GM18511 (cell line): ENCODE data around the gene TYK2.
"Not testable (repeated sequence)": the region's sequence is repeated elsewhere in the genome, so short reads cannot be mapped to it uniquely, and the experiment has no call there.

Experiments used
- ATAC-seq: cut with Tn5 transposase; IDR thresholded peaks from one replicate; pipeline ENCODE4 v1.9.1; 2021; ENCODE audit warnings: mild to moderate bottlenecking, moderate library complexity; ENCODE audit not compliant: unreplicated experiment

The TYK2 gene

DNA sequence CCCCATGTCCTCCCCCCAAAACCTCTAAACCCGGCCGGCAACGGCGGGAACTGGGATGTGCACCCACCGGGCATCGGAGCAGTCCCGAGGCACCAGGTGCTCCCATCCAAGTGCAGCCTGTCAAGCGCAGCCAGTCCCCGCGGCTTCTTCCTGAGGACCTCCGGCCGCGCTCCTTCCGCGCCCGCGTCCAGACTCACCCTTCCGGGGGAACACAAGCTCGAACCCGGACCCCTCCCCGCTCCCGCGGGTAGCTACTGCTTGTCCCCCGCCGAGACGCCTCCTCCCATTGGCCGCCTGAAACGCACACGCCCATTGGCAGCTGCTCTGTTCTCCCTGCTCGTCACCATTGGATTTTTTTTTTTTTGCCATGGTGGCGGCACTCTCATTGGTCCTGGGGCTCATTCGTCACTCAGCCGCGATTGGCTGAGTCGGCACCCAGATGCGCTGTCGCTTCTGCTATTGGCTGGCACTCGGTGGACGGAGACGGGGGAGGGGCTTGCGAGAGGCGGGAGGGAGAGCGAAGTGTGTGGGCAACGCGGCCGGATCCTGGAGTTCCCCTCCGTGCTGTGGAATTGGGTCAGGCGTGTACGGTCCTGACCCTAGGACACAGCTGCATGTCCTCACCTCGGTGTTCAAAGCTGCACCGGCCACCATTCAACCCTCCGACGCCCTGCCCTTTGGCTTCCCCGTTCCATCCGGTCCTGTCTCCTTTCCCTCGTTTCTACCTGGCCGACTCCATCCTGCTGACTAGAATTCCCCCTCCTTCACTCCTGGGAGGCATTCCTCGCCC, at the start of gene TYK2:
Gene TYK2 (minus strand): TSS at position 260 of the 790 bp plus-strand sequence. CDS start 2,166 bp downstream, outside the sequence.
- ATAC-seq = peak; percentile 94

DNA sequence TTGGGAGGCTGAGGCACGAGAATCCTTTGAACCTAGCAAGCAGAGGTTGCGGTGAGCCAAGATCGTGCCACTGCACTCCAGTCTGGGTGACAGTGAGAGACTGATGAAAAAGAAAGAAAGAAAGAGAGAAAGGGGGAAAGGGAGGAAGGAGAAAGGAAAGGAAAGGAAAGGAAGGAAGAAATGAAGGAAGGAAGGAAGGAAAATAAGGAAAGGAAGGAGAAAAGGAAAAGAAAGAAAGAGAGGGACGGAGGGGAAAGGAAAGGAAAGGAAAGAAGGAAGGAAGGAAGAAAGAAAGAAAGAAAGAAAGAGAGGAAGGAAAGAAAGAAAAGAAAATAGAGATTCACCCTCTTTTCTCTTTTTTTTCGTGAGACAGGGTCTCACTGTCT, 48.6 kb upstream of the TYK2 start:
- ATAC-seq = no peak

DNA sequence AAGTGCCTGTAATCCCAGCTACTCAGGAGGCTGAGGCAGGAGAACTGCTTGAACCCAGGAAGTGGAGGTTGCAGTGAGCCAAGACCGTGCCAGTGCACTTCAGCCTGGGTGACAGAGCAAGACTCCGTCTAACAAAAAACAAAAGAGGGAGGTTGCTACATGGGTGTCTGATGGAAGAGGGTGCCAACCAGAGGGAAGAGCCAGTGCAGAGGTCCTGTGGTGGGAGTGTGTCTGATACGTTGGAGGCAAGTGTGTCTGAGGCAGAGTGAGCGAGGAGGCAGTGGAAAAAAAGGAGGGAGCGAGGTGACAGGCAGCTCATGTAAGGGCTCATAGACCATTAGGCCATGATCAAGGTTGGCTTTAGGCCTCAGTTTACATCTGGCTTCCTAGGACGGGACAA, 46.8 kb upstream of the TYK2 start:
- ATAC-seq = no peak

DNA sequence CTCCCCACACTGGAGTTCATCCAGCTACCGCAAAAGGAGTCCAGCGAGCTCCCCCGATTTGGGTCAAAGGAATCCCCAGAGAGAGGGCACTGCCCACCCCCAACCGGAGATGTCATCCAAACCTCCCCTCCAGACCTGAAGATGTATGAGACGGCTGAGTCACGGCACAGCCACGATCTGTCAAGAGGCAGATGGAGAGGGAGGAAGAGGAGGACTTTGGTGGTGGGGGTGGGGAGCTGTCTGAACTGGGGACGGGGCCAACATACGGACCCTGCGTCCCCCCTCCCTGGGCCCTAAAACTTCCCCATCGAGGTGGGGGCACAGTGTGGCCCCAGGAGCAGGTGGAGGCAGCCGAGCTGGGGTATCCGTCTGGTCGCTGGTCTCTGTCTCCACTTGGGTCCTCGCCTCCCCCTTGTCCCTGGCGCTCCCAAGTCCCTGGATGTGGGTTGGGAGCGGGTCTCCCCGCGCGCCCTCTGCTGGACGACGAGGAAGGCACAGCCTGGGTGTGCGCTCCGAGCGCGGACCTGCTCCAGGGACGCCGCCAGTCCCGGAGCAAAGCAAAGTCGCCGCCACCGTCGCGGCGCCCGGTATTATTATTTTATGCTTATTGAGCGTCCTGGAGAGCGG, 43.8 kb upstream of the TYK2 start:
- ATAC-seq = peak; percentile 41

DNA sequence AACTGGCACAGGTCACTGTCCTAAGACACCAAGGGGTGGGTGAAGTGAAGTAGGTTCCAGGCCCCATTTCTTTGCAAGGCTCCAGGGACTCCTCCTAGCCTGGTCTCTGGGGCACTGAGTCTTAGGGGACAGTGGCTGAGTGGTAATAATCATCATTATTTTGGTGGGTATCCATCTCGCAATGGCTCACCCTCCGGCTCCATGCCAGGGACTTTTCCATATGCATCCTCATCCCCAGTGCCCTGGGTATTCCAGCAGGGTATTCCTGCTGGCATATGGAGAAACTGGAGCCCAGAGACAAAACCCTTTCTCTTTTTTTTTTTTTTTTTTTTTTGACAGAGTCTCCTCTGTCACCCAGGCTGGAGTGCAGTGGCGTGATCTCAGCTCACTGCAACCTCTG, 42.5 kb upstream of the TYK2 start:
- ATAC-seq = no peak

DNA sequence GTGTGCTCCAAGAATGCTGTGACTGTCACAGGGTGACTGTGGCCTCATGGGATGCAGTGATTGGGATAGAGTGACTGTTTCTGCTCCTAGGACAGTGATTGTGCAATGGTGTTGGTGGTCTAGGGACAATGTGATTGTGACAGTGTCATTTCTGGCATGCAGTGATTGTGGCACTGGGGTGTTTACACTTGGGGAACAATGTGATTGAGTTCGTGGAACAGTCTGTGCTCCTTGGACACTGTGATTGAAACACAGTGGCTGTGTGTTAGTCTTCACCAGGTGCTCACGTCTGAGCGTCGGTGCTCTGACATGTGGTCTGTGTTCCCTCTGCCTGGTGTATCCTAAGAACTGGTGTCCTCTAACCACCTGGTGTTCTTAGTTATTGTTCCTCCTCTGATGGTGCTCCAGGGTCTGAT, 41.7 kb upstream of the TYK2 start:
- no peak for ATAC-seq

DNA sequence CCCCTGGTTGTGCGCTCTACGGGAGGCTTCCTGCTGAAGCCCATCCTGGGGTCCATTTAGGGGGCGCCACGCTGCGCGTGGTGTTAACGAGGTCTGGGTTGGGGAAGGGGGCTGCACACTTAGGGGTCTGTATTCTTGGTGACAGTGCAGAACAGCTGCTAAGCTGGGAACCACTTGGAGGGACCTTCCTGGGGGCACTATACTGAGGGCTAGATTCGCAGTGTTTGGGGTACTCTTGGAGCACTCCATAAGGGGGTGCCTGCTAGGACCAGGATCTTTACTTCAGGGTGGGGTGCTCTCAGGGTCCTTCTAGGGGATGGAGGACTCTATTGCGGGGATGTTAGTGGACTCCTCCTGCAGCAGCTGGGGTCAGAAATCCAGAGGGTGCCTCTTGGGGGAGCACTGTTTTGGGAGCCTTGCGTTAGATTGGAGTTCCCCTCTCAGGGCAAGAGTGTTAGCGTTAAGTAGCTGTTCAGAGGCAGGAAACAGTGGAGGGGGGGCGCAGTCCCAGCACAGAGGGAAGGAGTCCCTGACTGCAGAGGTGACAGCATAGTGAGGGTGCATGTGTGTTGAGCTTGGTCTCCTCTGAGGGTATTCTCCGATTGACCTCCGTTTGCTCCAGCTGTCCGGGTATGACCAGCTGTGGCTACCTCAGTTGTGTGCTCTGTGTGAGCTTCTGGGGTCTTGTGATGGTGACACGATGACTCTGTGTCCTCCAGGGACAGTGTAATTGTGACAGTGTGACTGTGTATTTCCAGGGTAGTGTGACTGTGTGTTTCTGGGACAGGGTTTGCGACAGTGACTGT, 41.1 kb upstream of the TYK2 start:
- ATAC-seq = no peak

DNA sequence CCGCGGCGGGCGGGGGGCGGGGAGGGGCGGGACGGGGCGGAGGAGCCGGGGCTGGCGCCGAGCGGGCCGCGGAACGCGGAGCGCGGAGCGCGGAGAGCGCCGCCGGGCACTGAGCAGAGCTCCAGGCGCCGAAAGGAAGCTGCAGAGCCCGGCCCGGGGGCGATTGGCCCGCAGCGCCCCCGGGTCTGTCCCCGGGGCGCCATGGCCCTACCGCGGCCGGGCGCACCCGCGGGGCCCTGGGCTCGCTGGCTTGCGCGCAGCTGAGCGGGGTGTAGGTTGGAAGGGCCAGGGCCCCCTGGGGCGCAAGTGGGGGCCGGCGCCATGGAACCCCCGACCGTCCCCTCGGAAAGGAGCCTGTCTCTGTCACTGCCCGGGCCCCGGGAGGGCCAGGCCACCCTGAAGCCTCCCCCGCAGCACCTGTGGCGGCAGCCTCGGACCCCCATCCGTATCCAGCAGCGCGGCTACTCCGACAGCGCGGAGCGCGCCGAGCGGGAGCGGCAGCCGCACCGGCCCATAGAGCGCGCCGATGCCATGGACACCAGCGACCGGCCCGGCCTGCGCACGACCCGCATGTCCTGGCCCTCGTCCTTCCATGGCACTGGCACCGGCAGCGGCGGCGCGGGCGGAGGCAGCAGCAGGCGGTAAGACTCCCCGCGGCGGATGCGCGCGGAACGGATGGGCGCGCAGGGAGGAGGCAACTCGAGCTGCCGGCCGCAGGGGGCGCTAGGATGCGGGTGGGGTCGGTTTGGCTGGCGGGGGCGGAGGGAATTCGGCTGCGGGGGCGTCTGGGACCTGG, 40.3 kb upstream of the TYK2 start, which contains the start of gene PDE4A:
Gene PDE4A (plus strand): TSS at position 95 of the 796 bp plus-strand sequence. CDS start 227 bp downstream, at position 322.
- no peak for ATAC-seq

DNA sequence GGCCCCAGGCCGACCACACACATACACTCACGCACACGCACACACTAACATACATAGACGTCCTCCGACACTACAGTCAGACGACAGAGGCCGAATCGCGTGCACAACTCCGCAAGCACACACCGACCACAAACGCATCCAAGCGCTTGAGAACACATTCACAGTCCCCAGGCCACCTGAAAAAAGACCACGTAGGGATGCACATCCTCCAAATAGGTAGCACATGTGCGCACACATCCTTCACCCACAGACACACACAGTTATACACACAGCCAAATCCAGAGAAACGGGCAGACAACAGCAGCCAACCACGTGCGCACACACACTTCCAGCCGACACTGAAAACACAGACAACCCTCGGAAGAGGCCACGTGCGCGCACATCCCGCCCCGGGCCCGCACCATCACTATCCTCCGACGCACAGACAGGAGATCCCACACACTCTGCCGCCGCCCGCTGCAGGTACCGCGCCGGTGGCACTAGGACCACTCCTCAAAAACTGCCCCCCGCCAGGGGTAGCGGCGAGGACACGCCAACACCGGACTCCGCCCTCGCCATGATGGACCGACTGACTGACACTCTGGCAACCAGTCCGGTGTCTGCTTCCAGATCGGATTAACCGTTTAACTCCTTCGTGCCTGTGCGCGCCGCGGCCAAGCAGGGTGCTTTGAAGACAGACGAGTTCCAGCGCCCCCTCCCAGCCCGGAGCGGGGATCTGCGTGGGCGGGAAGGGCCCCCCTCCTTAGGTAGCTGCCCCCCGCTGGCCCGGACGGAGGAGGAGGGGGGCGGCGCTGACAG, 39.5 kb upstream of the TYK2 start:
- no peak for ATAC-seq

DNA sequence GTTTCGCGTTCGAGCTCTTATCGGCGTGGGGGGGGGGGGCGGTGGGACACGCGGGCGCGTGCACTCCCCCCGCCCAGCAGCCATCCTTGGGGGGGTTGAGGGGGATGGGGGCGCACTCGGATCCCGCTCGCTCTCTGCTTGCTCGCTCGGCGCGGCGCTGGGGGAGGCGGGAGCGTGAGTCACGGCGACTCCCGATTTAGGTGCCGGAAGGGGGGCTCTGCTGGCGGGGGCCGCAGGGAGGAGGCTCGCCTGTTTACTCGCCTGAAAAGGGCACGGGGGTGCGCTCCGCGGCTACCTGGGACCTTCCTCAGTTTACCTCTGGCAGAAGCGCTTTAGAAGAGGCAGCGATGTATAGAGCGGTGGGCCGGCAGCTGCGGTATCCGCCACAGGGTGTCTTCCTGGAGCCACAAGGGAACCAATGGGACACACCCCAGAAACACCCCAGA, 38.9 kb upstream of the TYK2 start:
- no peak for ATAC-seq

DNA sequence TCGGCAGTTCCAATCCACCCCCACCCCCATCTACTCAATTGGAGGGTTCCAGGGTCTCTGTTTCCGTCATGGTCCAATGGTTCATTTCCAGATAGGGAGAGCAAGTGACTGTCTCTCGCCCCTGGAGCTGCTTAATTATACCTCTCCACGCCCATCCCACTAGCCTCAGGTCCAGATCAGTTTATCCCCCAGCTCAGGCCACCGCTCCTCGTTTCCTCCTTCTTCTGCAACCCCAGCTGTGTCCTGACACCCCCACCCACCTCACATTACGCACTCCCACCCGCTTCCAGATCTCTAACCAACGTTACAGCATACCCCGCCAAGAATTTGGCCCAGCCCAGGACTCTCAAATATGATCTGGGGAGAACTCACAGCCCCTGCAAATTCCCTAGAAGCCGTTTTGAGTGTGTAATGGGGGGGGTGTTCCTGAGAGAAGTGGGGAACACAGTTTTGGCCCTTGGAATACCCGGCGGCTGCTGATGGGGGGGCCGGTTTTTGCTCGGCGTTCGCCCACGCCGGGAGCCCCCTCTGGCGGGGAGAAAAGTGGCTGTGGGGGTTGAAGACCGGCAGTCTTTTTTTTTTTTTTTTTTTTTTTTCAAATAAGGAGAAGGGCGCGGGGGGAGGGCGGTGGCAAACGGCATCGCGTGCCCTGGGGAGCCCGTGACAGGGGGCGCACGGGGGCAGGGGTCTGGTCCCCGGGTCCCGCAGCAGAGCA, 38.3 kb upstream of the TYK2 start:
- no peak for ATAC-seq

DNA sequence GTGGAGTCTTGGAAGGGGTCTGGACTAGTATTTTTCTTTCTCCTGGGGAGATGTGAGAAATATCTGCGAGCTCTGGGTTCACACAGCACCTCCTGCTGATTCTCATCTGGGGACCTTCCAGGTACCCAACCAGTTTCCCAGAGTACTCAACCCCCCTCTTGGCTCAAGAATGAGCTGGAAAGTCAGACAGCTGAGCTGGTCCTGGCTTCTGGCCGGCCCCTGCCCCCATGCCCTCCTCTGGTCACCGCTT, 37.8 kb upstream of the TYK2 start:
- no peak for ATAC-seq

DNA sequence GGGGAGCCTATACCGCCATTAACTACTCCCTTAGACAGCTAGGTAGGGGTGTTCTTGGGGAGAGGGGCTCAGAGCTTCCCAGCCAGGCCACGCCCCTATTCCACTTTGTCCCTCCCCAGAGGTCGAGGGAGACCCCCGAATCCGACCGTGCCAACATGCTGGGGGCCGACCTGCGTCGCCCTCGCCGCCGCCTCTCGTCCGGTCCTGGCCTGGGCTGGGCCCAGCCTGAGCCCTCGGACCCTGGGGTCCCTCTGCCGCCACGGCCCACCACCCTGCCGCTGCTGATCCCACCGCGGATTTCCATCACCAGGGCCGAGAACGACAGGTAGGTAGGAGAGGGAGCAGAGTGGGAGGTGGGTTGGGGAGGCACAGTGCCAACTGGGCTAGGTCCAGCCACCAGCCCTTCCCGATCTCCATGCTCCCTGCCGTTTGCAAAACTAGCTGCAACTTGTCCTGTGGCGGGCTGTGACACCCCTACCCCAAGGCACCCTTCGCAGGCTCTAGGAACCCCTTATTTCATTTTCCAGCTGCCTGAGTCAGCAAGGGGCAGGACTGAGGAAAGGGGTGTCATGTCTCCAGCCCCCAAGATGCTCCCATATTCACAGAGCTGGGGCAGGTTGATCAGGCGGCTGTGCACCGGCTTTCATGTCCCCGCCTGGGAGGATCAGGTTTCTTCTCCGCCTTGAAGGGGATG, 37.3 kb upstream of the TYK2 start:
- no peak for ATAC-seq

DNA sequence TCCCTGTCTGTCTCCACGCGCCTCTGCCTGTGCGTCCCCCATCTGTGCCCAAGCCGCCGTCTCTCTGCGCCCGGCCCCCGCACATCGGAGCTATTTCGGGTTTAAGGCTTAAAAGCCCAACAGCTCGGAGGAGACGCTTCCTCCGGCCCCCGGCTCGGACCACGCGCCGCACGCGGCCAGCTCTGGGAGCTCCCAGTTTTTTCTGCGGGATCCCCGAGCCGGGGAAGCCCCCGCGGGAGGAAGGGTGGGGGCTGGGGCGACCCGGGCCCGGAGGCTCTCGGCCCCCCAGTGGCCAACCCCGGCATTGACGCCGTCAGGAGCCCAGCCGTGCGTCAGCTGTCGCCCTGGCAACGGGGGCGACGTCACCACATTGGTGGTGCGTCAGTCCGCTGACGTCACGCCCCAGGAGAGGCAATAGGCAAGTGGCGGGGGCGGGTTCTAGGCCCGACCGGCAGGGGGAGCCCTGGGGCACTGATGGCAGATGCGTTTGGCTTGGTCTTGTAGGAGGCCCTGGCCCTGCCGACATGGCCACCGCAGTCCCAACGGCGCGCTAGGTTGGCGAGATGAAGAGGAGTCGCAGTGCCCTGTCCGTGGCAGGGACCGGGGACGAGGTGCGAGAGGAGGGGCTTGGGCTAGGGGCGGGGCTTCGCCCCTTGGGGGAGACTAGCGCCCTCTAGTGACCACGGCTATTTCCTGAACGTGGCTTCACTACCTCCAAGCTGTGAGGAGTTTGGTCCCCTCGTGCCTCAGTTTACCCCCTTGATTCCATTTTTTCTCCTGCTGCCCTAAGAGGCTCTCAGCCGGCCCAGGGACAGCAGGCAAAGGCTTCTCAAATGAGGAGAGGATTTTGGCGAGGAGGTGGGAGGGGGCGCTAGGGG, 36.2 kb upstream of the TYK2 start:
- peak; percentile 50 for ATAC-seq

DNA sequence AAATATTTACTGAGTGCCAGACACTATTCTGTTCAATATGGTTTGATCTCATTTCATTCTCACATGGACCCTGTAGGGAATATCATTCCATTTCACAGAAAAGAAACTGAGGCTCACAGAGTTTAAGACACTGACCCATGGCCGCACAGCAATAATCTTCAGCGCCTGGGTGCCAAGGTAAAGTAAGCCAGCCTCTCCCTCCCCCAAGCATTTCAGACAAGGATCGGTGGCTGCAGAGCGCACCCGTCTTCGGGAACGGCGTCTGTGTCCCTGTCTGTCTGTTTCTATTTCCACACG, 35.7 kb upstream of the TYK2 start:
- ATAC-seq = no peak

DNA sequence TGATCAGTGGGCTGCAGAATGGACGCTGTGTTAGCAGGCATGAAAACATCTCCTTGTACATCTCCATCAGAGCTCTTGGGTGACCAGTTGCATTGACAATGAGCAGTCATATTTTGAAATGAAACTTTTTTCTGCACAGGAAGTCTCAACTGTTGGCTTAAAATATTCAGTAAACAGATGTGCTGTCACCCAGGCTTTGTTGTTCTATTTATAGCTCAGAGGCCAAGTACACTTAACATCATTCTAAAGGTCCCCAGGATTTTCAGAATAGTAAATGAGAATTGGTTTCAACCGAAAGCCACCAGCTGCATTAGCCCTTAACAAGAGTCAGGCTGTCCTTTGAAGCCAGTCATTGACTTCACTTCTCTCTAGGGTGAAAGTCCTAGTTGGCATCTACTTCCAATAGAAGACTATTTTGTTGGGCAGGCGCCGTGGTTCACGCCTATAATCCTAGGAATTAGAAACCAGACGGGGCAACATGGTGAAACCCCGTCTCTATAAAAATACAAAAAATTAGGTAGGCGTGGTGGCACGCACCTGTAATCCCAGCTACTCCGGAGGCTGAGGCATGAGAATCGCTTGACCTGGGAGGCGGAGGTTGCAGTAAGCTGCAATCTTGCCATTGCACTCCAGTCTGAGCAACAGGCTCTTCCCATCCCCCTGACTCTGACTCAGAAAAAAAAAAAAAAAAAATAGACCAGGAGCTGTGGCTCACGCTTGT, 32.0 kb upstream of the TYK2 start:
- peak; percentile 55 for ATAC-seq

DNA sequence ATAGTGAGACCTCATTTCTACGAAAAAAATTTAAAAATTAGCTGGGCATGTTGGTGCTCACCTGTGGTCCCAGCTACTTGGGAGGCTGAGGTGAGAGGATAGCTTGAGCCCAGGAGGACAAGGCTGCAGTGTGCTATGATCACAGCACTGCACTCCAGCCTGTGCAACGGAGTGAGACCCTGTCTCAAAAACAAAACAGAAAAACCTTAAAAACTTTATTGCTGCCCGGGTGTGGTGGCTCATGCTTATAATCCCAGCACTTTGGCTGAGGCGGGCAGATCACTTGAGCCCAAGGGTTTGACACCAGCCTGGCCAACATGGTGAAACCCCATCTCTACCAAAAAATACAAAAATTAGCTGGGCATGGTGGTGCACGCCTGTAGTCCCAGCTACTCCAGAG, 30.9 kb upstream of the TYK2 start:
- not testable (repeated sequence) for ATAC-seq
